ENCODE measurements around the gene MIOX.
A peak's percentile ranks its signal among the peaks of the same experiment; 100 is the strongest.

Gene MIOX

DNA sequence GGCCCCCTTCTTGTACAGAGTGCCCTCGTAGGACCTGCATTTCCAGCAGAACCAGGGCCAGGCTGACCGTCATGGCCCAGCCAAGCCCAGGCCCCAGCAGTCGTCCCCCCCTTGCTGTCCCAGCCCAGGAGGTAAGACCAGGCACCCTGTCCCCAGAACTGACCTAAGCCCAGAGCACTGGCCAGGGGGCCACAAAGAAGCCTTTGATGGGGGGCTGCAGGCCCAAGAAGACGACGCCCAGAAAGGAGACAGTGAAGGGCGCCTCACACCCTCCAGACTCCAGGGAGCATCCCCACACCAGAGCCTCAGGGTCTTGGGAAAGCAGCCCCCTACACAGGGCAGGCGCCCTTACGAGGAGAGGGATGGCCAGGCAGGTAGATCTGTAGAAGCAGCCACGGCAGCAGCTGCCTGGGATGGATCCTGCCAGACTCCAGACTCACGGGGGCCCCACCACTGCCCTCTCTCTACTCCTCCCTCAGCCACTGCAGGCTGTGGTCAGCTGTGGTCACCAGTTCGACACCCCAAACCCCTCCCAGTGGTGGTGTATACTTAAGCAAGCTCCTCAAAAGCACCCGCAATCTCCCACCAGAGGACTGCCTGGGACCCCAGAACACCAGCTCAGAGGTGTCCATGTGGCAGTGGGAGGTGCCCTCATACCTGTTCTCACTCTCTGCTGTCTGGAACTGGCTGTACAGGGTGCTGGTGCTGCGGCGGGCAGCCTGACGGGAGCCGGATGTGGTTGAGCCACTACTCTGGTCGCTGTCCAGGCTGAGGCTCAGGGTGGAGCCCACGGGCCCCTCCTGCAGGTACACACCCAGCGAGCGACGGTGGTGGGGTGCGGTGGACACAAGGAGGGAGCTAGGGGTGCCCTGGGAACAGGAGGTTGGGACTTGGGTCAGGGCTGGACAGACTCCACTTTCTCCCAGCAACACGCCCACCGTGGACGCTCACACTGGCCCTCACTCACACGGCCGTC, 38.8 kb upstream of the MIOX start (continued):
- TF ChIP-seq, protein P1, sequence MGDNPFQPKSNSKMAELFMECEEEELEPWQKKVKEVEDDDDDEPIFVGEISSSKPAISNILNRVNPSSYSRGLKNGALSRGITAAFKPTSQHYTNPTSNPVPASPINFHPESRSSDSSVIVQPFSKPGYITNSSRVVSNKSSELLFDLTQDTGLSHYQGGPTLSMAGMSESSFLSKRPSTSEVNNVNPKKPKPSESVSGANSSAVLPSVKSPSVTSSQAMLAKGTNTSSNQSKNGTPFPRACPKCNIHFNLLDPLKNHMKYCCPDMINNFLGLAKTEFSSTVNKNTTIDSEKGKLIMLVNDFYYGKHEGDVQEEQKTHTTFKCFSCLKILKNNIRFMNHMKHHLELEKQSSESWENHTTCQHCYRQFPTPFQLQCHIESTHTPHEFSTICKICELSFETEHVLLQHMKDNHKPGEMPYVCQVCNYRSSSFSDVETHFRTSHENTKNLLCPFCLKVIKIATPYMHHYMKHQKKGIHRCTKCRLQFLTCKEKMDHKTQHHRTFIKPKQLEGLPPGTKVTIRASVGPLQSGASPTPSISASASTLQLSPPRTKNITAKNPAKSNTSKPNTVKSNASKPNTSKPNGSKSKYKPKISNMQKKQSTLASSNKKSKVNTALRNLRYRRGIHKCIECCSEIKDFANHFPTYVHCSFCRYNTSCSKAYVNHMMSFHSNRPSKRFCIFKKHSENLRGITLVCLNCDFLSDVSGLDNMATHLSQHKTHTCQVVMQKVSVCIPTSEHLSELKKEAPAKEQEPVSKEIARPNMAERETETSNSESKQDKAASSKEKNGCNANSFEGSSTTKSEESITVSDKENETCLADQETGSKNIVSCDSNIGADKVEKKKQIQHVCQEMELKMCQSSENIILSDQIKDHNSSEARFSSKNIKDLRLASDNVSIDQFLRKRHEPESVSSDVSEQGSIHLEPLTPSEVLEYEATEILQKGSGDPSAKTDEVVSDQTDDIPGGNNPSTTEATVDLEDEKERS (tag by site-specific recombination; IDR thresholded peaks at IDR 0.05): no peak
- TF ChIP-seq ZIC2 (tag by site-specific recombination; IDR thresholded peaks at IDR 0.05) (no peak), ZNF654 (tag by site-specific recombination; IDR thresholded peaks at IDR 0.05; ENCODE audit: low read depth) (no peak), ZNF157 (tag by site-specific recombination; IDR thresholded peaks at IDR 0.05) (no peak), SP3 (tag by site-specific recombination; IDR thresholded peaks at IDR 0.05) (no peak)
- TF ChIP-seq, protein P2, sequence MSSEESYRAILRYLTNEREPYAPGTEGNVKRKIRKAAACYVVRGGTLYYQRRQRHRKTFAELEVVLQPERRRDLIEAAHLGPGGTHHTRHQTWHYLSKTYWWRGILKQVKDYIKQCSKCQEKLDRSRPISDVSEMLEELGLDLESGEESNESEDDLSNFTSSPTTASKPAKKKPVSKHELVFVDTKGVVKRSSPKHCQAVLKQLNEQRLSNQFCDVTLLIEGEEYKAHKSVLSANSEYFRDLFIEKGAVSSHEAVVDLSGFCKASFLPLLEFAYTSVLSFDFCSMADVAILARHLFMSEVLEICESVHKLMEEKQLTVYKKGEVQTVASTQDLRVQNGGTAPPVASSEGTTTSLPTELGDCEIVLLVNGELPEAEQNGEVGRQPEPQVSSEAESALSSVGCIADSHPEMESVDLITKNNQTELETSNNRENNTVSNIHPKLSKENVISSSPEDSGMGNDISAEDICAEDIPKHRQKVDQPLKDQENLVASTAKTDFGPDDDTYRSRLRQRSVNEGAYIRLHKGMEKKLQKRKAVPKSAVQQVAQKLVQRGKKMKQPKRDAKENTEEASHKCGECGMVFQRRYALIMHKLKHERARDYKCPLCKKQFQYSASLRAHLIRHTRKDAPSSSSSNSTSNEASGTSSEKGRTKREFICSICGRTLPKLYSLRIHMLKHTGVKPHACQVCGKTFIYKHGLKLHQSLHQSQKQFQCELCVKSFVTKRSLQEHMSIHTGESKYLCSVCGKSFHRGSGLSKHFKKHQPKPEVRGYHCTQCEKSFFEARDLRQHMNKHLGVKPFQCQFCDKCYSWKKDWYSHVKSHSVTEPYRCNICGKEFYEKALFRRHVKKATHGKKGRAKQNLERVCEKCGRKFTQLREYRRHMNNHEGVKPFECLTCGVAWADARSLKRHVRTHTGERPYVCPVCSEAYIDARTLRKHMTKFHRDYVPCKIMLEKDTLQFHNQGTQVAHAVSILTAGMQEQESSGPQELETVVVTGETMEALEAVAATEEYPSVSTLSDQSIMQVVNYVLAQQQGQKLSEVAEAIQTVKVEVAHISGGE (tag by site-specific recombination; conservative IDR thresholded peaks at IDR 0.05; ENCODE audit: low read depth): no peak
- TF ChIP-seq, protein P3, sequence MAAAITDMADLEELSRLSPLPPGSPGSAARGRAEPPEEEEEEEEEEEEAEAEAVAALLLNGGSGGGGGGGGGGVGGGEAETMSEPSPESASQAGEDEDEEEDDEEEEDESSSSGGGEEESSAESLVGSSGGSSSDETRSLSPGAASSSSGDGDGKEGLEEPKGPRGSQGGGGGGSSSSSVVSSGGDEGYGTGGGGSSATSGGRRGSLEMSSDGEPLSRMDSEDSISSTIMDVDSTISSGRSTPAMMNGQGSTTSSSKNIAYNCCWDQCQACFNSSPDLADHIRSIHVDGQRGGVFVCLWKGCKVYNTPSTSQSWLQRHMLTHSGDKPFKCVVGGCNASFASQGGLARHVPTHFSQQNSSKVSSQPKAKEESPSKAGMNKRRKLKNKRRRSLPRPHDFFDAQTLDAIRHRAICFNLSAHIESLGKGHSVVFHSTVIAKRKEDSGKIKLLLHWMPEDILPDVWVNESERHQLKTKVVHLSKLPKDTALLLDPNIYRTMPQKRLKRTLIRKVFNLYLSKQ (tag by site-specific recombination; IDR thresholded peaks at IDR 0.05; ENCODE audit: borderline replicate concordance): no peak
- TF ChIP-seq, protein P4, sequence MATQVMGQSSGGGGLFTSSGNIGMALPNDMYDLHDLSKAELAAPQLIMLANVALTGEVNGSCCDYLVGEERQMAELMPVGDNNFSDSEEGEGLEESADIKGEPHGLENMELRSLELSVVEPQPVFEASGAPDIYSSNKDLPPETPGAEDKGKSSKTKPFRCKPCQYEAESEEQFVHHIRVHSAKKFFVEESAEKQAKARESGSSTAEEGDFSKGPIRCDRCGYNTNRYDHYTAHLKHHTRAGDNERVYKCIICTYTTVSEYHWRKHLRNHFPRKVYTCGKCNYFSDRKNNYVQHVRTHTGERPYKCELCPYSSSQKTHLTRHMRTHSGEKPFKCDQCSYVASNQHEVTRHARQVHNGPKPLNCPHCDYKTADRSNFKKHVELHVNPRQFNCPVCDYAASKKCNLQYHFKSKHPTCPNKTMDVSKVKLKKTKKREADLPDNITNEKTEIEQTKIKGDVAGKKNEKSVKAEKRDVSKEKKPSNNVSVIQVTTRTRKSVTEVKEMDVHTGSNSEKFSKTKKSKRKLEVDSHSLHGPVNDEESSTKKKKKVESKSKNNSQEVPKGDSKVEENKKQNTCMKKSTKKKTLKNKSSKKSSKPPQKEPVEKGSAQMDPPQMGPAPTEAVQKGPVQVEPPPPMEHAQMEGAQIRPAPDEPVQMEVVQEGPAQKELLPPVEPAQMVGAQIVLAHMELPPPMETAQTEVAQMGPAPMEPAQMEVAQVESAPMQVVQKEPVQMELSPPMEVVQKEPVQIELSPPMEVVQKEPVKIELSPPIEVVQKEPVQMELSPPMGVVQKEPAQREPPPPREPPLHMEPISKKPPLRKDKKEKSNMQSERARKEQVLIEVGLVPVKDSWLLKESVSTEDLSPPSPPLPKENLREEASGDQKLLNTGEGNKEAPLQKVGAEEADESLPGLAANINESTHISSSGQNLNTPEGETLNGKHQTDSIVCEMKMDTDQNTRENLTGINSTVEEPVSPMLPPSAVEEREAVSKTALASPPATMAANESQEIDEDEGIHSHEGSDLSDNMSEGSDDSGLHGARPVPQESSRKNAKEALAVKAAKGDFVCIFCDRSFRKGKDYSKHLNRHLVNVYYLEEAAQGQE (tag by site-specific recombination; IDR thresholded peaks at IDR 0.05): 0 out of 2 replicates have a peak, but pooled peaks have one; percentile 30
- TF ChIP-seq, protein P5, sequence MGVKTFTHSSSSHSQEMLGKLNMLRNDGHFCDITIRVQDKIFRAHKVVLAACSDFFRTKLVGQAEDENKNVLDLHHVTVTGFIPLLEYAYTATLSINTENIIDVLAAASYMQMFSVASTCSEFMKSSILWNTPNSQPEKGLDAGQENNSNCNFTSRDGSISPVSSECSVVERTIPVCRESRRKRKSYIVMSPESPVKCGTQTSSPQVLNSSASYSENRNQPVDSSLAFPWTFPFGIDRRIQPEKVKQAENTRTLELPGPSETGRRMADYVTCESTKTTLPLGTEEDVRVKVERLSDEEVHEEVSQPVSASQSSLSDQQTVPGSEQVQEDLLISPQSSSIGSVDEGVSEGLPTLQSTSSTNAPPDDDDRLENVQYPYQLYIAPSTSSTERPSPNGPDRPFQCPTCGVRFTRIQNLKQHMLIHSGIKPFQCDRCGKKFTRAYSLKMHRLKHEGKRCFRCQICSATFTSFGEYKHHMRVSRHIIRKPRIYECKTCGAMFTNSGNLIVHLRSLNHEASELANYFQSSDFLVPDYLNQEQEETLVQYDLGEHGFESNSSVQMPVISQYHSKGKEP (tag by site-specific recombination; IDR thresholded peaks at IDR 0.05): no peak
- TF ChIP-seq, protein P6, sequence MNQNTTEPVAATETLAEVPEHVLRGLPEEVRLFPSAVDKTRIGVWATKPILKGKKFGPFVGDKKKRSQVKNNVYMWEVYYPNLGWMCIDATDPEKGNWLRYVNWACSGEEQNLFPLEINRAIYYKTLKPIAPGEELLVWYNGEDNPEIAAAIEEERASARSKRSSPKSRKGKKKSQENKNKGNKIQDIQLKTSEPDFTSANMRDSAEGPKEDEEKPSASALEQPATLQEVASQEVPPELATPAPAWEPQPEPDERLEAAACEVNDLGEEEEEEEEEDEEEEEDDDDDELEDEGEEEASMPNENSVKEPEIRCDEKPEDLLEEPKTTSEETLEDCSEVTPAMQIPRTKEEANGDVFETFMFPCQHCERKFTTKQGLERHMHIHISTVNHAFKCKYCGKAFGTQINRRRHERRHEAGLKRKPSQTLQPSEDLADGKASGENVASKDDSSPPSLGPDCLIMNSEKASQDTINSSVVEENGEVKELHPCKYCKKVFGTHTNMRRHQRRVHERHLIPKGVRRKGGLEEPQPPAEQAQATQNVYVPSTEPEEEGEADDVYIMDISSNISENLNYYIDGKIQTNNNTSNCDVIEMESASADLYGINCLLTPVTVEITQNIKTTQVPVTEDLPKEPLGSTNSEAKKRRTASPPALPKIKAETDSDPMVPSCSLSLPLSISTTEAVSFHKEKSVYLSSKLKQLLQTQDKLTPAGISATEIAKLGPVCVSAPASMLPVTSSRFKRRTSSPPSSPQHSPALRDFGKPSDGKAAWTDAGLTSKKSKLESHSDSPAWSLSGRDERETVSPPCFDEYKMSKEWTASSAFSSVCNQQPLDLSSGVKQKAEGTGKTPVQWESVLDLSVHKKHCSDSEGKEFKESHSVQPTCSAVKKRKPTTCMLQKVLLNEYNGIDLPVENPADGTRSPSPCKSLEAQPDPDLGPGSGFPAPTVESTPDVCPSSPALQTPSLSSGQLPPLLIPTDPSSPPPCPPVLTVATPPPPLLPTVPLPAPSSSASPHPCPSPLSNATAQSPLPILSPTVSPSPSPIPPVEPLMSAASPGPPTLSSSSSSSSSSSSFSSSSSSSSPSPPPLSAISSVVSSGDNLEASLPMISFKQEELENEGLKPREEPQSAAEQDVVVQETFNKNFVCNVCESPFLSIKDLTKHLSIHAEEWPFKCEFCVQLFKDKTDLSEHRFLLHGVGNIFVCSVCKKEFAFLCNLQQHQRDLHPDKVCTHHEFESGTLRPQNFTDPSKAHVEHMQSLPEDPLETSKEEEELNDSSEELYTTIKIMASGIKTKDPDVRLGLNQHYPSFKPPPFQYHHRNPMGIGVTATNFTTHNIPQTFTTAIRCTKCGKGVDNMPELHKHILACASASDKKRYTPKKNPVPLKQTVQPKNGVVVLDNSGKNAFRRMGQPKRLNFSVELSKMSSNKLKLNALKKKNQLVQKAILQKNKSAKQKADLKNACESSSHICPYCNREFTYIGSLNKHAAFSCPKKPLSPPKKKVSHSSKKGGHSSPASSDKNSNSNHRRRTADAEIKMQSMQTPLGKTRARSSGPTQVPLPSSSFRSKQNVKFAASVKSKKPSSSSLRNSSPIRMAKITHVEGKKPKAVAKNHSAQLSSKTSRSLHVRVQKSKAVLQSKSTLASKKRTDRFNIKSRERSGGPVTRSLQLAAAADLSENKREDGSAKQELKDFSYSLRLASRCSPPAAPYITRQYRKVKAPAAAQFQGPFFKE (tag by site-specific recombination; IDR thresholded peaks at IDR 0.05; ENCODE audit: borderline replicate concordance): no peak

All from HEK293 (cell line).